Ovary (tissue), 9 donors: ENCODE results near the gene NHERF1. TPM values are rescaled to one million over a fixed set of nuclear protein-coding genes. Genes with fewer than 3 reads are reported as not detected.

ENCODE experiments used
- DNase-seq, 5 donors: peaks; one replicate each; pipeline ENCODE4 v3.0.0-alpha.2; 2019 to 2020
- H3K27ac ChIP-seq, 2 donors: fragments of 200-600 bp; one replicate each; pipeline versions ENCODE4 v1.5.1 to v1.8.0; 2019 to 2022
- H3K27me3 ChIP-seq: fragments of 200-600 bp; one replicate; pipeline ENCODE4 v1.8.0; 2022
- H3K36me3 ChIP-seq: fragments of 200-600 bp; sonication (generic); one replicate; pipeline ENCODE4 v1.5.1; 2019
- H3K4me1 ChIP-seq: one replicate; pipeline ENCODE4 v1.8.1; 2013; ENCODE audit warnings: mild to moderate bottlenecking, moderate library complexity; ENCODE audit not compliant: insufficient read depth
- H3K4me3 ChIP-seq: fragments of 200-600 bp; sonication (generic); one replicate; pipeline ENCODE4 v1.5.1; 2017
- H3K9me3 ChIP-seq, 2 donors: fragments of 200-600 bp in 1 of 2; sonication (generic) in 1 of 2; one replicate each; pipeline versions ENCODE4 v1.5.1 to v1.8.1; 2013 to 2019; ENCODE audit warnings: mild to moderate bottlenecking in 1 of 2, moderate library complexity in 1 of 2
- CTCF ChIP-seq, 3 donors: fragments of 450-650 bp in 2 of 3; fragments of 200-600 bp in 1 of 3; IDR thresholded peaks; one replicate each; pipeline versions ENCODE4 v1.5.1 to v1.8.0; 2016 to 2022; ENCODE audit warnings: antibody characterized with exemption in 3 of 3, mild to moderate bottlenecking in 1 of 3
- EP300 ChIP-seq: sonication (generic); formaldehyde crosslinking; IDR thresholded peaks from one replicate; pipeline ENCODE4 v1.6.1; 2017; ENCODE audit warnings: antibody characterized with exemption
- POLR2A ChIP-seq: fragments of 450-650 bp; IDR thresholded peaks from one replicate; pipeline ENCODE4 v1.6.1; 2017; ENCODE audit warnings: antibody characterized with exemption, mild to moderate bottlenecking, moderate library complexity
- WGBS, 3 donors: extraction: QIAGEN DNeasy Blood & Tissue Kit in 1 of 3; methylation state at CpG; one replicate each; pipeline versions ENCODE4 v1.1.5 to v1.1.7; 2013 to 2017; 5-methylcytosine and 5-hydroxymethylcytosine counted together
- intact Hi-C, 4 donors: fragments of 100-400 bp; cut with DNase I; formaldehyde crosslinking; loops; one replicate each; pipeline versions ENCODE4 v1.11.0 to v1.15.1; 2022 to 2023
- polyA plus RNA-seq, 2 donors: library from polyadenylated mRNA; stranded (reverse); fragments of 200-250 nt in 1 of 2; fragments of 350-450 nt in 1 of 2; fragmentation: Illumina TruSeq in 1 of 2; extraction: RNeasy Lipid Tissue Mini Kit (QIAGEN cat#74804) in 1 of 2; gene quantifications; one replicate each; pipeline ENCODE4 v1.2.3, GENCODE V29; 2013 to 2014
- total RNA-seq, 7 donors: library from RNA; depleted of rRNA in 2 of 7; stranded (reverse); fragments of >200 nt in 2 of 7; fragmentation: NEBNext Ultra II Directional in 3 of 7; extraction: Animal tissue kit (Norgen Biotek cat#: 25700) in 3 of 7; gene quantifications; one replicate each; pipeline versions ENCODE4 v1.1.0 to v1.2.4, GENCODE V29; 2016 to 2023
- donor health status: DM: no; HTN: no; CAD: no; lungs with moderate emphysema.
- donor health status: DM: no; HTN: no; CAD: no.
- donor health status: Bipolar disorder and iron deficiency.
- donor health status: DM: yes; HTN: yes; CAD: no.
- donor health status: DM: no; HTN: no; CAD: no.
- donor health status: DM: yes; HTN: yes; CAD: no.

NHERF1 gene
- total and polyA plus RNA-seq, 9 donors: 12.1 to 101 (median 21.0) TPM

DNA sequence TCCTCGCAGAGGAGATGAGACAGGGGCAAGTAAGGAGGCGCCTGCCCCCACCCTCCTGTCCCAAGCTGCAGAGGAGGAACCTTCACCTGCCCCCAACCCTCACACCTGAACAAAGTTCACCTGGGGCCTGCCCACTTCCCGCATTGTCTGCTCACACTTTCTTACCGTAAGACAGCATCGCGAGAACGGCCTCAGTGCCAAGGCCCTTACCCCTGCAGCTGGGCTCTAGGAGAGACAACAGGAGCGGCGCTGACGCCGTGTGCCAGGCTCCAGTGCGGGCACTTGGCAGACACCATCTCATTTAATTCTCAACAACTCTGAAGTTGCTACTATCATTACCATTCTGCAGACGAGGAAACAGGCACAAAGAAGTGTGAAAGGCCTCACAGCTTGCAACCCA lies 23.6 kb downstream of the NHERF1 start:
- WGBS, 3 donors: 88 to 91% (median 88%) methylated on average over 13 of the region's 13 CpGs
- H3K9me3 ChIP-seq: no peaks in the 10 kb centered on the region
- TF ChIP-seq POLR2A: no peak
- no peak for TF ChIP-seq CTCF (IDR thresholded peaks at IDR 0.05)
- TF ChIP-seq EP300: no peak
- no peaks in the 10 kb centered on the region for H3K36me3 ChIP-seq
- no peak for DNase-seq
- intact Hi-C loops: no loop called here
- H3K27me3 ChIP-seq: no peaks in the 10 kb centered on the region
- no peak overlapping the region for H3K27ac ChIP-seq
- no peak overlapping the region for H3K4me3 ChIP-seq
- H3K4me1 ChIP-seq: peaks cover 7% of the 10 kb centered on the region

GRCh38 chr17:74773414-74773813 lies 25.0 kb downstream of the NHERF1 start:
- Histone ChIP-seq H3K27ac (no peak overlapping the region), H3K4me3 (no peak overlapping the region), H3K27me3 (no peaks in the 10 kb centered on the region), H3K36me3 (no peaks in the 10 kb centered on the region), H3K4me1 (peaks cover 7% of the 10 kb centered on the region), H3K9me3 (no peaks in the 10 kb centered on the region)
- intact Hi-C loops: no loop called here
- TF ChIP-seq POLR2A: no peak
- no peak for TF ChIP-seq EP300
- TF ChIP-seq CTCF (IDR thresholded peaks at IDR 0.05): no peak
- 38 to 50% (median 44%) methylated on average over 3 to 6 of the region's 6 CpGs for WGBS, 3 donors
- no peak for DNase-seq

DNA sequence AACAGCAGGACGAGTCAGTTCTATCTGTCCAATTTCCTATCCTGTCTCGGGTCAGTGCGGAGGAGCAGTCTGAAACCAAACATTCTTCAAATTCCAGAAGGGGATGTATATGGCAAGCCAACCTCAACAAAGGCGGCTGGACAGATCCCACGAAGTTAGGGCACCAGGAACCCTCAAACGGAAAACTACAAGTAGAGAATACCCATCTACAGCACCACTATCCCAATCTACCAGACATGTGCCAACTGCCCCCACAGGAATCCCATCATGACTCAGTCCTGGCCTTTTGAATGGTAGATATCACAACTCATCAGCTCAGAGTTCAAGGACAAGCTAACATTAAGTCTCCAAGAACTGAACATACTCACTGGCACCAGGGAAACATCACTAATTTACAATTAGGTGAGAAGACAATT lies 25.5 kb downstream of the NHERF1 start:
- H3K27me3 ChIP-seq: no peaks in the 10 kb centered on the region
- intact Hi-C loops: no loop called here
- H3K4me1 ChIP-seq: peaks cover 7% of the 10 kb centered on the region
- TF ChIP-seq EP300 (no peak), CTCF (IDR thresholded peaks at IDR 0.05) (no peak), POLR2A (no peak)
- no peak overlapping the region for H3K4me3 ChIP-seq
- 11 to 20% (median 16%) methylated on average over 6 of the region's 6 CpGs for WGBS, 3 donors
- H3K36me3 ChIP-seq: no peaks in the 10 kb centered on the region
- DNase-seq: no peak
- no peak overlapping the region for H3K27ac ChIP-seq
- H3K9me3 ChIP-seq: no peaks in the 10 kb centered on the region

GRCh38 chr17:74775409-74776043 lies 27.1 kb downstream of the NHERF1 start:
- DNase-seq: no peak
- H3K27me3 ChIP-seq: no peaks in the 10 kb centered on the region
- WGBS, 3 donors: 30 to 32% (median 31%) methylated on average over 12 of the region's 12 CpGs
- TF ChIP-seq EP300: no peak
- no peak for TF ChIP-seq POLR2A
- TF ChIP-seq CTCF (IDR thresholded peaks at IDR 0.05): no peak
- no peaks in the 10 kb centered on the region for H3K9me3 ChIP-seq
- intact Hi-C loops: no loop called here
- peaks cover 7% of the 10 kb centered on the region for H3K4me1 ChIP-seq
- H3K36me3 ChIP-seq: no peaks in the 10 kb centered on the region
- peak overlapping the region in 1 of 2 donors; percentile 54 for H3K27ac ChIP-seq
- H3K4me3 ChIP-seq: peak overlapping the region; percentile 97
